Measurements from ENCODE around the gene SEC63.

GRCh38 chr6:107932580-107932979 lies 25.4 kb downstream of the SEC63 start:
- TF ChIP-seq, protein P1, sequence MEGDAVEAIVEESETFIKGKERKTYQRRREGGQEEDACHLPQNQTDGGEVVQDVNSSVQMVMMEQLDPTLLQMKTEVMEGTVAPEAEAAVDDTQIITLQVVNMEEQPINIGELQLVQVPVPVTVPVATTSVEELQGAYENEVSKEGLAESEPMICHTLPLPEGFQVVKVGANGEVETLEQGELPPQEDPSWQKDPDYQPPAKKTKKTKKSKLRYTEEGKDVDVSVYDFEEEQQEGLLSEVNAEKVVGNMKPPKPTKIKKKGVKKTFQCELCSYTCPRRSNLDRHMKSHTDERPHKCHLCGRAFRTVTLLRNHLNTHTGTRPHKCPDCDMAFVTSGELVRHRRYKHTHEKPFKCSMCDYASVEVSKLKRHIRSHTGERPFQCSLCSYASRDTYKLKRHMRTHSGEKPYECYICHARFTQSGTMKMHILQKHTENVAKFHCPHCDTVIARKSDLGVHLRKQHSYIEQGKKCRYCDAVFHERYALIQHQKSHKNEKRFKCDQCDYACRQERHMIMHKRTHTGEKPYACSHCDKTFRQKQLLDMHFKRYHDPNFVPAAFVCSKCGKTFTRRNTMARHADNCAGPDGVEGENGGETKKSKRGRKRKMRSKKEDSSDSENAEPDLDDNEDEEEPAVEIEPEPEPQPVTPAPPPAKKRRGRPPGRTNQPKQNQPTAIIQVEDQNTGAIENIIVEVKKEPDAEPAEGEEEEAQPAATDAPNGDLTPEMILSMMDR (IDR thresholded peaks at IDR 0.05), result no peak
- no peak for TF ChIP-seq POLR2A (IDR thresholded peaks at IDR 0.05)

Data from adrenal gland (tissue), 5 donors.